UCSD-AML1 (cell line): ENCODE measurements around the gene LGALS3BP.

Source experiments
- DNase-seq: peaks from one replicate; lab custom pipeline; 2025; ENCODE audit not compliant: unreplicated experiment; lab: John Stamatoyannopoulos, UW

Gene LGALS3BP

DNA sequence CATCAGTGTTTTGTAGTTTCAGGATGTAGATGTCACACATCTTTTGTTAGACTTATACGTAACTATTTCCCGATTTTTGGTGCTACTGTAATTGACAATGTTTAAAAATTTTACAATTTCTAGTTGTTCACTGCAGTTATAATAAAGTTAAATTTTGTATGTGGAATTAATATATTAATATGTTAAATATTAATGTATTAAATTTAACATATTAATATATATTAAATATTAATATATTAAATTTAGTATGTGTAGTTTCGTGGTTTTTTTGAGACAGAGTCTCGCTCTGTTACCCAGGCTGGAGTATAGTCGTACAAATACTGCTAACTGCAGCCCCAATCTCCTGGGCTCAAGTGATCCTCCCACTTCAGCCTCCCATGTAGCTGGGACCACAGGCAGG lies 5.7 kb upstream of the LGALS3BP start:
- no peak for DNase-seq

DNA sequence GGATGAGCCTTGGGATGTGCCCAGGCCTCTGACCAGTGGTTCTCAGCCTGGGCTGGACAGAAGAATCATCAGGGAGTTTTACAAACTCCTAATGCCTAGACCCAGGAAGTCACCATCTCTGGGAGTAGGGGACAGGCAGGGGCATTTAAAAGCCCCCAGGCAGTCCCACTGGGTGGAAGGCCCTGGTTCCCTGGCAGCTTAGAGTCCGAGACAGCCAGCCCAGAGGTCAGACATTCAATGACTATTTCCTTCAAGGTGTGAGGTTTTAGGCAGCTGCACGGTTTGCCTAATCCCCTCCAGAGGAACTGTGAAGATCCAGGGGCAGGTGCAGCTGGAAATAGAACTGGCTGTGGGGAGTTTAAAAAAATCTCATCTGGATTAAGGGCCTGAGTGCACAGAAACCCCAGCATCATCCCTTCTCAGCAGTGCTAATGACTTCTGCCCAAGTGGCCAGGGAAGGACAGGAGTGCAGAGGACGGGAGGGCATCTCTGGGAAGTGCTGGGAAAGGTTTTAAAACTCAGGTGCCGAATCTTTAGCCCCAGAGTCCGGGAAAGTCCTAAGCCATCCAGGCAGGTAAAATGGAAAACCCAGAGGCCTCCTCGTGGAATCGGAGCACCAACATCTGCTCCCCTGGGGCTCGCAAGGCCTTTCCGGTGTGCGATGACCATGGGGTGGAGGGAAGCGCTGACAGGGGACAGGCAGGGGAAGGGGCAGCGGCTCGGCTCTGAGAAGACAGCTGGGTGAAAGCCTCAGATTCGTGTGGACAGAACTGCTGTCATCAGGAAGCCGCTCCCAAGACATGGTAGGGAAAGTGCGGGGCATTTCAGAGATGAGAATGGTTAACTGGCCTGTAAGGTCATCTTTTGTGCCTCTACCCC lies 1.5 kb upstream of the LGALS3BP start:
- DNase-seq, result no peak

DNA sequence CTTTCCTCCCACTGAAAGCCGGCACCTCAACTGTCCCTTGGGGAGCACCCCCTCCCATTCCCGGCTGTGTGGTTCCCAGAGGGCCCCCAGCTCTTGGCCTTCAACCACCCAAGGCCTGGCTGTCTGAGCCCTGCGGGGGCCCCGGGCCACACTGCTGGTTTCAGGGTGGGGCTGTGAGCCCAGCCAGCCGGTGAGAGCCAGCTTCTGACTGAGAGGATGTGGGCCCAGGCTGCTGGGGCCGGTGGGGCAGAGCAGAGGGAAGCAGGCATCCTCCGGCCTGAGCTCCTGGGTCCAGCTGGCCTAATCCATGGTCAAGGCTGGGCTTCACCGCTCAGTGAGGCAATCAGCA lies 875 bp upstream of the LGALS3BP start:
- no peak for DNase-seq

DNA sequence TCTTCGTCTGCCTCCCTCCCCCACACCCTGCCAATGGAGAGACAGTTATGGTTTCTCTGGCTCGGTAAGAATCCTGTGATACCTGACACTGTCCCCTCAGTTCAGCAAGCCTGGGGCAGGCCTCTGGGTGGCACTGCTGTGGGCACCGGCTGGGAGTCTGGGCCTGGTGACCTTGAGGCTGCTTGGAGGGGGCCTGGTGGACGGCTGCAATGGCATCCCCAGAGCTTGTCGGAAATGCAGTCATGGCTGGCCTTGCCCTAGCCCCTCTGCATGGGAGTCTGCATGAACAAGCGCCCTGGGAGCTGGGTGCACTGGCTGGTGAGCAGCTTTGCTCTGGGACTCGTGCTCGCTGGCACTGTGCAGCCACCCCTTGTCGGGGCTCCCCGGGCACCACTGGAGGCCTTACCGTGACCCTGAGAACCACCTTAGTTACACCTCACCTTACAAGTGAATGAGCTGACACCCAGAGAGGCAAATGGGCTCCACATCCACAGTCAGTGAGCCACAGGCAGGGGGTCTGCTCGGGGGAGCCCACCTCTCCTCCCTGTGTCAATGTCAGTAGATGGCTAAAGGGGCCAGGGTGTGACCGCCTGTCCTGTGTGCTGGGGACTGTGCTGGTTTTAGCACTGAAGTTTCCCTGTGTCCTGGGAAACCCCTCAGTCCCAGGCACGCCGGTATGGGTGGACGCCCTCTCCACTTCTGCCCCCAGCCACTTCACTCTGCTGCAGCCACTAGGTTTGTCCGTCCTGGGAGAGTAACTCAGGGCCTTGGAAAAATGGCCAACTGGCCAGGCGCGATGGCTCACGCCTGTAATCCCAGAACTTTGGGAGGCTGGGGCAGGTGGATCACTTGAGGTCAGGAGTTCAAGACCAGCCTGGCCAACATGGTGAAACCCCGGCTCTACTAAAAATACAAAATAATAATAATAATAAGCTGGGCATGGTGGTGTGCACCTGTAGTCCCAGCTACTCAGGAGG lies 1.4 kb downstream of the LGALS3BP start:
- no peak for DNase-seq

DNA sequence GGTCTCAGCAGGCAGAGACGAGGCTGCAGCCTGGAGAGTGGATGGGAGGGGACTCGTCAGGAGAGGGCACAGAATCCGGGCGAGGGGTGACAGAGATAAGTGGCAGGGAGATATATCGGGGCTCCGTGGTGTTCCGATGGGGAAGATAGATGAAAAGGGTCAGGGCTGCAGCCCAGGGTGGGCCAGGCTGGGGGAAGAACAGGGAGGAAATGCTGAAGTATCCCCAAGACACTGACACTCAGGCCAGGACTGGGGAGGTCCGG lies 2.1 kb downstream of the LGALS3BP start:
- DNase-seq, result no peak

DNA sequence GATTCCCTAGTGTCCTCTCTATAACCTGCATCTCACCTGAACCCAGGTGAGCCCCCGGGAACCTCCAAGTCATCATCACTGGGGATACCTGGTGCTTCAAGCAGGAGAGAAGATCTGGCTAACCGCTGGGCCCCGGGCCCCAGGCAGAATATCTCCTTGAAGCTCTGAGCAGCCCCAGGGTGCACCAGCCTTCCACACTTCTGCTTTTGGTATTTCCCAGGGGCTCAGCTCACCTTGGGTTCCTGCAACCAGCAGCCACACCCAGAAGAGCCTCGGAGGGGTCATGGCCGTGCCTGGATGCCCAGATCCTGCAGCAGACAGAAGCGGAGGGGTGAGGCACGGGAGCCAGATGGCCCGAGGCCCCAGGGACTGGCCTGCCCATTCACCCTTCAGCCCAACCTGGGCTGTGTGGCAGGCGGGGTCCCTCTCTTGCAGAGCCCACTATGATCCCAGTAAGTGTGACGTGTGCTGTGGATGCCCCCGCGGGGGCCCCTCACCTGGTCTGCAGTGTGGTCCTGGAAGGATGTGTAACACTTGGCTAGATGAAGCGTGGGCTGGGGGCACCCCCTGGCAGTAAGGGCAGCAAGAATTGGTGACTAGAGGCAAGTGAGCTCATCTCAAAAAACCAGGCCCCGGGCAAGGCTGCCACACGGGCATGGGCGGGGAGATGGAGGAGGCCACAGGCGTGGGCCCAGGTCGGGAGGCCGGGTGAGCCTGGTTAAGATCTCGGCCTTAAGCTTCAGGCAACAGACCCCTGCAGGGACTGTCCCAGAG lies 2.6 kb downstream of the LGALS3BP start:
- no peak for DNase-seq

DNA sequence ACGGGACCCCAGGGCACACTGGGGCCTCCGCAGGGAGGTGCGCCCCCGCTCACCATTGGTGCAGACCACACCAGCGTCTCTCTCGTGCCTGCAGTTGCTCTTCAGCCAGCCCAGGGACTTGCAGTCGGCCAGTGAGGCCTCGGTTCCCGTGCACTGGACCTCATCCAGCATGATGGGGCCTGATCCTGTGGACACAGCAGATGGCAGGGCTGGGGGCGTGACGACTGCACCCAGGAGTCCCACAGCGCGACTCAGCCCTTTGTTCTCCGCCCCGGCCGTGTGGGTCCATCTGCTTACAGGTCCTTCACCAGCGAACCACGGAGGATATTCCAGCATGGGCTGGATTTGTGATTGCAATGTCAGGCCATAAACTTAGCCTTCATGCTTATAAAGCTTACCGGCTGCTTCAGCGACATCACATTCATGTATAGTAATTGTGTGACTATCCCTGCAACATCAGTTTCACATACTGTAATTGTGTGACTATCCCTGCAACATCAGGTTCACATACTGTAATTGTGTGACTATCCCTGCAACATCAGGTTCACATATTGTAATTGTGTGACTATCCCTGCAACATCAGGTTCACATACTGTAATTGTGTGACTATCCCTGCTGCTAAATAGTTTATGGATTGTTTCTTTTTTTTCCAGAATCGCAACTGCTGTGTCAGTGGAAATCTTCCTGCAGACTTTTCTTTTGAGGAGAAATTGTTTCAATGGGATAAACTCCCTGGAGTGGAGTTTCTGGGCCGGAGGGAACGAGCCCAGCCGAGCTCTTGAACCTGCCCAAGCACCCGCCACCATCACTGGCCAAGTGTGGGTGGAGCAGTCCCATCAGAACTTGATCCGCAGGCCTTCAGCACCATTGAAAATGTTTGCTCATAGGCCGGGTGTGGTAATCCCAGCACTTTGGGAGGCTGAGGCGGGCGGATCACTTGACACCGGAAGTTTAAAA lies 4.8 kb downstream of the LGALS3BP start:
- no peak for DNase-seq

DNA sequence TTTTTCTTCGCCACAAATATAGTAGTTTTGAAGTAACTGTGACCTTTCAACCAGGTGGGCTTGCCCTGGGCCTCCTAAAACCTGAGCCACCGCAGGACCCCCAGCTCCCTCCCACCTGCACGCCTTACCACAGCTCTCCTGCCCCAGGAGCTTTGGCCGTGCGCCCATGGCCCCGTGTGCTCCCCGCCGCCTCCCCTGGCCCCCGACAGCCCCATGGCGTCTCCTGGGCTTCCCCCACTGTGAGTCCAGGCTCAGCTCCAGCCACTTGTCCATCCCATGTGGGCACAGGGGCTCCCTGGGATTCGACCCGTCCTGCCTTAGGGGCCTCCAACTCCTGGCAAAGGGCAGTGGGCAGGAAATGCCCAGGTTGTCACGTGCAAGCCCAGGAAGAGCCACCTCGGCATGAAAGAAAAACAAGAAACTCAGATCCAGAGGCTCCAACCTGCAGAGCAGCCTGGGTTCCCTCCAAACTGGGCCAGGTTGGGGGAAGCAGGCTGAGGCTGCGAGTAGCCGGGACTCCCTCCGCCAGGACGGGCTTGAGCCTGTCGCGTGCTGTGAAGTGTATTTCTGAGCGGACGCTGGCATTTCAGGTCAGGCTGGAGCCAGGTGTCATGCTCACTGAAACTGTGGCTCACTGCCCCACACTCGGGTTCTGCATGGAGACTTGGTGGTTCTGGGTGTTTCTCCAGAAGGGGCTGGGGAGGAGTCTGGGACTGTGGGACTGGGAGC lies 5.8 kb downstream of the LGALS3BP start:
- no peak for DNase-seq

DNA sequence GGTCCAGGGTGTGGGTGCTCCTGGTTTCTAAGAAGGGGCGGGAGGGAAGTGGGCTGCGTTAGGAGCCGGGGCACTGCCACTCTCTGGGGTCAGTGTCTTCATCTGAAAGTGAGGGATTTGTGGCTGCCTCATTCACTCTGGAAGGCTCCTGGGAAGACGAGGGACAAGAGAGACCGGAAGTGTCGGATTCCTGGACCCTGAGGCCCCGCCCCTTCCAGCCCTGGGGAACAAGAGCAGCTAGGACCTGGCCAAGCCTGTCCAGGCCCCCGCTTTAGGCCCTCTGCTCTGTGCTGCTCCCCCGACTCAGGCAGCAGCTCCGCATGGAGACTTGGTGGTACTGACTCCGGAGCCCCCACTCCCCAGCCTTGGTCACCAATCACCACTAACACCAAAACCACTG lies 6.5 kb downstream of the LGALS3BP start:
- DNase-seq, result no peak

DNA sequence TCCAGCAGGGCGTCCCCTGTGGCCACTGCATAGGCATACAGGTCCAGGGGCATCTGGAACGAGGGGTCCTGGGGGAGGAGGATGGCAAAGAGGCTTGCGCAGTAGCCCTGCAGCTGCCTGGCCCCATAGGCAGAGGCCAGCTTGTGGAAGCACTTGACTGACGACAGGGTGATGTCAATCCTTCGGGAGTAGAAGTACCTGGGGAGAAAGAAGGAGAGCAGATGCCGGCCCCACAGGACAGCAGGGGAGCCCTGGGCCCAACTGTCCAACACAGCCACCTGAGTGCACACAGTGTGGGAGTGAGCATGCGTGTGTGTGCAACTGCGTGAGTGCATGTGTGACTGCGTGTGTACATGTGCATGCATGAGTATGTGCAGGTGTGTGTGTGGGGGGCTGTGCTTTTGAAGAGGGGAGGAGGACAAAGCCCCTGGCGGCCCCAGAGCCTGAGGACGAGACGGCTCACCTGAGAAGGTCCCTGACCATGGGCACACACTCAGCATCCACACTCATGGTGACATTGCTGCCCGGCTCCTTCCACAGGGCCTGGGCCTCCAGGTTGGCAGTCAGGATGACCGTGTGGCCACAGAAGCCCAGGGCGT lies 7.1 kb downstream of the LGALS3BP start:
- no peak for DNase-seq

DNA sequence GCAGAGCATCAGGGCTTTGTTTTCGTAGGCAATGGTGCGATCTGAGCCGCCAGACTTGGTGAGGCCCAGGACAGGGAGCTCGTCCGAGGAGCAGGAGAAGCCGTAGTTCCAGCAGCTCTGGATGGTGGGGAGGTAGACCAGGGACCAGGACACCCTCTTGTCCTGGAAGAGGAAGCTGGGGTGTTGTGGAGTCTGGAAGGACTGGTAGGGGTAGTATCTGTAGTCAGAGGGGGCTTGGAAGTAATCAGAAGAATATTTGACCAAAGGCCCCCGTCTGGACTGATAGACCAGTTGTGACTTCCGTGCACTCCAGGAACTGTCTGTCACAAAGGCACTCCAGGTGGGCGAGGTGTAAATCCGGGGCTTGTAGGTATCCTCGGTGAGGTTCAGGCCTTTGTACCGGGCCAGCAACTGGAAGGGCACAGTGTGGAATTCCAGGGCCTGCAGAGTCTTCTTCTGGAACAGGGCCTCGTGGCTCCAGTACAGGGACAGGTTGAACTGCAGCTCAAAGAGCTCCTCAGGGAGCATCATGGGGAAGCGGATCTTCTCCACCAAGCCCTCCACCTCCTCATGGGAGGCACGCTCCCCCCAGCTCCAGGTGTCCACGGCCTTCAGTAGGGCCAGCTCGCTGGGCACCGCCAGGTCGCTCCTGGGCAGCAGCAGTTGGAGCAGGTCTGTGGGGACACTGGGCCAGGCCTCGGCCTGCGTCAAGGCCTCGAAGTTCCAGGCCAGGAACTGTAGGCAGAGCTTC lies 7.8 kb downstream of the LGALS3BP start:
- no peak for DNase-seq

DNA sequence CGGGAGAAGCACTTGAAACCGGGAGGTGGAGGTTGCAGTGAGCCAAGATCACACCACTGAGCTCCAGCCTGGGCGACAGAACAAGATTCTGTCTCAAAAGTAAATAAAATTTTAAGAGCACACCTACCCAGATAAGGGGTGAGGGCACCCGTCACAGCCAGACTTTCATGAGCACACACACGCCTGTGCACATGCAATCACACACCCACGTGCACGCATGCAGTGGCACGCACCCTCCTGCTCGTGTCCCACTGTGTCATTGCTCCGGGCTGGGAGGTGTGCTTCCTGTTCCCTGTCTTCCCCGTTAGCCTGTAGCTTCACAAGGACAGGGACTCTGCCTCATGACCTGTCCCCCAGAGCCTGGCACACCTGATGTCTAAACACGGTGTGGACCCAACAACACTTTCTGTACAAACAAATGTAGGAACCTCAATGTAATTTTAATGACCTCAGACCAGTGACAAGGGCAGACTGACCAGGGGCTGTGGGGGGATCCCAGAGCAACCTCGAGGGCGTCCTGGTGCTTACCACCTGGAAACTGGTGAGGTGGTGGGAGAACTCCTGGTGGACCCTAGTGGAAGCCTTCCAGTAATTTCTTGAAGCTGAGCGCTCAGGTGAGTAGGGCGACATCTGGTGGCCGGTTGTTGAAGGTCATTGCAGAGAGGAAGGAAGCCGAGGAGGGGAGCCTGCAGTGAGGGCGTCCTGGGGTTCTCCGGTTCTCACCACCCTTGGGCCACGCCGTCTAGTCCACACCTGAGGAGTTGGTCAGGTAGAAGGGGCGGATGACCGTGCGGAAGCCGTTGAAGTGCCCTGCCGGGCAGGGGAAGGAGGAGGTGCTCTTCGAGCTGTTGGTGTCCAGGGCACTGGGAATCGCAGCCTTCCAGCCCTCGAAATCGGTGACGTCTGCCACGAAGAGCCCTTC lies 8.6 kb downstream of the LGALS3BP start:
- DNase-seq, result peak; percentile 71

DNA sequence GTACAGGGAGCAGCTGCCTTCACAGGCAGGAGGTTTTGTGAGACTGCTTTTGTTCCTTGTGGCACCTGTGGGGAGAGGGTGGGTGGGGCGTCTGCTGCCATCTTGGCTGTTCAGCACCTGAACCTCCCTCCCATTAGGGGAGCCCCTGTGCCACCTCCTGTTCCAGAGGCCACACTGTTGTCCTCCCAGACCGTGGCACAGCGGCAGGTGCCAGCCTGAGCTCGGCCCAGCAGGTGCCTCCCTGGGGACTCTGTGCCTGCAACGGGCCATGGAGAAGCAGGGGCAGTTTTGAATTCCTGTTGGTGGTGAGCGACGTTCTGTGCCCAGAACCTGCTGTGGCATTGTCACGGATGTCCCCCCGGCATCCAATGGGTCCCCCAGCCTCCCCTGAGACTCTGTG lies 9.9 kb downstream of the LGALS3BP start:
- no peak for DNase-seq

DNA sequence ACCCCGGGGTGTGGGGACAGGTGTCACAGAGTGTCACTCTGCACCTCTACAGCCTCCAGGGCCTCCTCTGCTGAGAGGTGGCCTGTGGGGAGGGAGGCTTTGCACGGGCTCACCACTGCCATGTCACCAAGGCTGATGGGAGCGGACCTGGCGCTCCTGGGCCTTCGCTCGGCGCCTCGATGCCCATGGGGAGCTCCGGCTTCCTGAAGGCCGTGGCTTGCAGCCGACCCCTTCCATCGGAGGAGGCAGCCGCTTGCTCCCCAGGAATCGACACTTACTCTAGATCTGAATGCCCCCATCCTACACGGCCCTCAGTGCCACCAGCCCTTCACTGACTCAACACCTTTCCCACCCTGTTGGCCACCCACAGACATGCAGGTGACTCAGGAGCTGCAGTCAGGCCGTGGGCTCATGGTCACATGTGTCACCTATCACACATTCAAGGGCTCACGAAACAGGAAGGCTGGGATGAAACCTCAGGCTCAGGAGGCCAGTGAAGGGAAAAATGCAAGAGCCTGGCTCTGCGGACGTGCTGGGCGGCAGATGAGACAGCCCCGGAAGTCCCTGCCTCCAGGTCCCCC lies 11.9 kb downstream of the LGALS3BP start:
- DNase-seq, result no peak

DNA sequence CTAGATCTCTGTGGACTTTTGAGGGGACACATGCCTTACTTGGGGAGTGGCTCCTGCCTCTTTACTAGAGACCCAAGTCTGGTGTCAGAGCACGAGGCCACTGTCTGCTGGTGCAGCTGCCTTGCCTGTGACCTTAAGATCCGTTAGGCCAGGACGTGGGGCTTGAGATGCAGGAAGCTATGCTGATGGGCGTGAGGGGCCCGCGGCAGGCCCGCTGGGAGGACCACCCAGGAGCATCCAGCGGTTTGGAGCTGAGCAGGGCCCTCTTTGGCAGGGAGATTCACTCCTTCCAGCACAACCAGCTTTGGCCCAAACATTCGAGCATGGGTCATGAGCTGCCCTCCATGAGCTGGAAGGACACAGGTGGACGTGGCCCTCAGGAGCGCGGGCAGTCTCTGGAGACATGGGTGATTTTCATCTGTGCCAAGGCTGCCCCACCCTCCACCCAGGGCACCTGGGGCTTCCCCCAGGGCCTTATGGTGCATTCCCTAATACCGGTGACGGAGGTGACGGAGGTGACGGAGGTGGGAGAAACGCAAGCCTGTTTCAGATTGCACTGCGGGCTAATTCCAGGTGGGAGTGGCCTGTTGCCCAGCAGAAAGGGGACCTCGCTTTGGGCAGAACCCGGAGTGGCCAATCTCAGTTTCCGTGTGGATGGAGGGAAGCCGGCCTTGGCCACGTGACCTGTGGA lies 12.7 kb downstream of the LGALS3BP start:
- DNase-seq, result no peak

DNA sequence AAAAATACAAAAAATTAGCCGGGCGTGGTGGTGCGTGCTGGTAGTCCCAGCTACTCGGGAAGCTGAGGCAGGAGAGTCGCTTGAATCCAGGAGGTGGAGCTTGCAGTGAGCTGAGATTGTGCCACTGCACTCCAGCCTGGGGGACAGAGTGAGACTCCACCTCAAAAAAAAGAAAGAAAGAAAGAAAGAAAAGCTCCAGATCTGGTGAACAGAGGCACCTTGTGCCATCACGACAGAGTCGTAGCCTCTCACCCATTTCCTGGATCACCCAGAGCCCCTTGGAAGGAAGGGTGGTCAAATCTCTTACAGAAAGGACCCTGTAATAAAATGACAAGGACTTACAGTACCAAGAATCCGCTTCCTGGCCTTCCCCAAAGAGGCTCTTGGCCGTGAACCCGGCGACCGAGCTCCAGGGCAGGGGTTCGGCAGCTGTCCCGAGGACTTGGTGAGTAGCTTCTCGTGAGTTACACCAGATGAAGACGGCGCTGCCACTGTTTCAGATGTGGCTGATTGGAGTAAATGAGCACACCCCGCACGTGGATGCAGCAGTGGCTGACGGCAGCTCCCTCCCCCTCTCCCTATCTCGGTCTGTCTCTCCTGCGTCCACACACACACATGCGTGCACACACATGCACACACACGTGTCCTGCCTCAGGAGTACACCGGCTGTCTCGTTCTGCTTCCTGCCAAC lies 13.5 kb downstream of the LGALS3BP start:
- DNase-seq, result no peak
